NCI-H69 (cell line): ENCODE data around the gene SERINC1.

Source experiments
- DNase-seq: peaks from one replicate; lab custom pipeline; 2025; lab: John Stamatoyannopoulos, UW

SERINC1 gene

GRCh38 chr6:122393351-122393896, 78.2 kb downstream of the SERINC1 start:
- no peak for DNase-seq
